H9 (cell line): ENCODE data around the gene SSTR3. TPM values are rescaled to one million over a fixed set of nuclear protein-coding genes. Genes with fewer than 3 reads are reported as not detected.

Experiments
- DNase-seq: peaks from one replicate; pipeline ENCODE4 v3.0.0-alpha.2; 2017
- H2AFZ ChIP-seq: one replicate; pipeline ENCODE4 v1.6.1; 2013; ENCODE audit warnings: mild to moderate bottlenecking, low read length, control low read depth, moderate library complexity
- H2AK5ac ChIP-seq: 2 replicates; pipeline ENCODE4 v1.6.1; 2013; ENCODE audit warnings: low read length, control low read depth, mixed read lengths; ENCODE audit not compliant: insufficient read length
- H2BK120ac ChIP-seq: one replicate; pipeline ENCODE4 v1.6.1; 2013; ENCODE audit warnings: low read depth, mild to moderate bottlenecking, low read length, control low read depth, inconsistent platforms; ENCODE audit not compliant: poor library complexity, severe bottlenecking
- H2BK12ac ChIP-seq: 2 replicates; pipeline ENCODE4 v1.6.1; 2013; ENCODE audit warnings: low read length, control low read depth, mixed read lengths, low read depth; ENCODE audit not compliant: insufficient read length
- H2BK15ac ChIP-seq: 2 replicates; pipeline ENCODE4 v1.6.1; 2013; ENCODE audit warnings: low read depth, low read length, control low read depth
- H2BK20ac ChIP-seq: one replicate; pipeline ENCODE4 v1.6.1; 2013; ENCODE audit warnings: low read depth, mild to moderate bottlenecking, low read length, control low read depth, inconsistent platforms; ENCODE audit not compliant: poor library complexity, severe bottlenecking
- H2BK5ac ChIP-seq: 2 replicates; pipeline ENCODE4 v1.6.1; 2013; ENCODE audit warnings: low read length, control low read depth, mixed read lengths; ENCODE audit not compliant: insufficient read length
- H3K14ac ChIP-seq: 2 replicates; pipeline ENCODE4 v1.6.1; 2013; ENCODE audit warnings: low read length, control low read depth; ENCODE audit not compliant: insufficient read depth
- H3K18ac ChIP-seq: 2 replicates; pipeline ENCODE4 v1.6.1; 2013; ENCODE audit warnings: low read depth, mild to moderate bottlenecking, mixed read lengths, low read length, control low read depth; ENCODE audit not compliant: insufficient read length
- H3K23ac ChIP-seq: 2 replicates; pipeline ENCODE4 v1.6.1; 2013; ENCODE audit warnings: low read length, control low read depth, mixed read lengths, low read depth; ENCODE audit not compliant: insufficient read length
- H3K23me2 ChIP-seq: 2 replicates; pipeline ENCODE4 v1.6.1; 2013; ENCODE audit warnings: low read depth, mild to moderate bottlenecking, mixed read lengths, low read length, control low read depth; ENCODE audit not compliant: insufficient read length, poor library complexity, severe bottlenecking
- H3K27ac ChIP-seq: 2 replicates; pipeline ENCODE4 v1.5.1; 2013; ENCODE audit warnings: low read length, control low read depth, mixed read lengths, low read depth; ENCODE audit not compliant: insufficient read length
- H3K27me3 ChIP-seq: 2 replicates; pipeline ENCODE4 v1.6.1; 2013; ENCODE audit warnings: low read length, control low read depth, inconsistent platforms; ENCODE audit not compliant: insufficient read depth
- H3K4ac ChIP-seq: 2 replicates; pipeline ENCODE4 v1.6.1; 2013; ENCODE audit warnings: low read depth, mild to moderate bottlenecking, control low read depth, inconsistent platforms, low read length, moderate library complexity
- H3K4me1 ChIP-seq: 2 replicates; pipeline ENCODE4 v1.6.1; 2013; ENCODE audit warnings: low read length, control low read depth, inconsistent platforms; ENCODE audit not compliant: insufficient read depth
- H3K4me2 ChIP-seq: 2 replicates; pipeline ENCODE4 v1.6.1; 2013; ENCODE audit warnings: low read length, control low read depth, mixed read lengths; ENCODE audit not compliant: insufficient read length, insufficient read depth
- H3K56ac ChIP-seq: 2 replicates; pipeline ENCODE4 v1.6.1; 2013; ENCODE audit warnings: low read depth, mild to moderate bottlenecking, mixed read lengths, low read length, control low read depth; ENCODE audit not compliant: insufficient read length
- H3K79me1 ChIP-seq: 2 replicates; pipeline ENCODE4 v1.6.1; 2013; ENCODE audit warnings: low read depth, mild to moderate bottlenecking, moderate library complexity, low read length, control low read depth, inconsistent platforms; ENCODE audit not compliant: insufficient read depth, poor library complexity, severe bottlenecking
- H3K79me2 ChIP-seq: 2 replicates; pipeline ENCODE4 v1.6.1; 2013; ENCODE audit warnings: low read length, control low read depth, inconsistent platforms; ENCODE audit not compliant: insufficient read depth
- H3K9ac ChIP-seq: 2 replicates; pipeline ENCODE4 v1.6.1; 2013; ENCODE audit warnings: low read length, control low read depth, mixed read lengths; ENCODE audit not compliant: insufficient read length; ENCODE audit errors: extremely low read depth
- H3K9me3 ChIP-seq: one replicate; pipeline ENCODE4 v1.6.1; 2013; ENCODE audit warnings: low read depth, low read length, inconsistent platforms; ENCODE audit not compliant: control insufficient read depth
- H3T11ph ChIP-seq: one replicate; pipeline ENCODE4 v1.6.1; 2013; ENCODE audit warnings: mild to moderate bottlenecking, low read length, control low read depth, inconsistent platforms
- H4K20me1 ChIP-seq: one replicate; pipeline ENCODE4 v1.6.1; 2013; ENCODE audit not compliant: control insufficient read depth, insufficient read length, insufficient read depth
- H4K5ac ChIP-seq: 2 replicates; pipeline ENCODE4 v1.6.1; 2013; ENCODE audit warnings: low read depth, mild to moderate bottlenecking, mixed read lengths, low read length, control low read depth; ENCODE audit not compliant: insufficient read length
- H4K8ac ChIP-seq: replicated peaks from 2 replicates; pipeline ENCODE4 v1.6.1; 2013; ENCODE audit warnings: low read length, control low read depth, mixed read lengths, low read depth; ENCODE audit not compliant: insufficient read length
- H4K91ac ChIP-seq: 2 replicates; pipeline ENCODE4 v1.6.1; 2013; ENCODE audit warnings: low read depth, mild to moderate bottlenecking, moderate library complexity, mixed read lengths, low read length, control low read depth; ENCODE audit not compliant: insufficient read length
- H3K27ac Mint-ChIP-seq, 3 experiments: 2 replicates in 2 of 3; 3 replicates in 1 of 3; pipeline ENCODE4 v1.8.0; 2020 to 2021; ENCODE audit warnings: mixed read lengths in 3 of 3, mild to moderate bottlenecking in 1 of 3, moderate library complexity in 1 of 3
- H3K27me3 Mint-ChIP-seq: 2 replicates; pipeline ENCODE4 v1.8.0; 2021; ENCODE audit warnings: low read depth, mild to moderate bottlenecking, moderate library complexity, mixed read lengths
- H3K36me3 Mint-ChIP-seq, 3 experiments: 2 replicates in 2 of 3; 3 replicates in 1 of 3; pipeline ENCODE4 v1.8.0; 2020 to 2021; ENCODE audit warnings: low read depth in 3 of 3, mixed read lengths in 3 of 3; ENCODE audit not compliant: insufficient read depth in 1 of 3
- H3K4me1 Mint-ChIP-seq, 2 experiments: 2 replicates each; pipeline ENCODE4 v1.8.0; 2020; ENCODE audit warnings: mixed read lengths in 2 of 2
- H3K4me3 Mint-ChIP-seq, 2 experiments: 2 replicates in 1 of 2; 3 replicates in 1 of 2; pipeline ENCODE4 v1.8.0; 2020 to 2021; ENCODE audit warnings: mild to moderate bottlenecking in 2 of 2, mixed read lengths in 2 of 2, moderate library complexity in 1 of 2
- H3K9me3 Mint-ChIP-seq, 2 experiments: 2 replicates in 1 of 2; 3 replicates in 1 of 2; pipeline ENCODE4 v1.8.0; 2020; ENCODE audit warnings: mild to moderate bottlenecking in 2 of 2, mixed read lengths in 2 of 2, moderate library complexity in 1 of 2
- CTCF ChIP-seq: fragments of 200-600 bp; sonication (generic); conservative IDR thresholded peaks from 3 replicates; pipeline ENCODE4 v1.8.0; 2021; ENCODE audit warnings: antibody characterized with exemption, mild to moderate bottlenecking
- WGBS: extraction: QIAGEN DNeasy Blood & Tissue Kit; methylation state at CpG from one replicate; pipeline ENCODE4 v1.1.7; 2013; ENCODE audit warnings: missing lambda C conversion rate, low lambda C conversion rate, mixed read lengths; ENCODE audit not compliant: insufficient read length; ENCODE audit errors: extremely low coverage; 5-methylcytosine and 5-hydroxymethylcytosine counted together
- total RNA-seq: library from RNA; stranded (reverse); gene quantifications from 2 replicates; pipeline ENCODE4 v1.2.1, GENCODE V29; 2021

Gene SSTR3
- total RNA-seq, 1 experiment from 2014 or later: 0.68 TPM

- H2BK120ac ChIP-seq: no peak overlapping the region
- H3T11ph ChIP-seq: no peak overlapping the region
- H3K9ac ChIP-seq: no peak overlapping the region
- H3K27me3 ChIP-seq: no peaks in the 10 kb centered on the region
- H3K56ac ChIP-seq: no peak overlapping the region
- no peak for TF ChIP-seq CTCF
- no peak overlapping the region for H2BK5ac ChIP-seq
- H4K8ac ChIP-seq: no peak overlapping the region
- Mint-ChIP-seq H3K9me3 (no peaks in the 10 kb centered on the region; a peak in 1 of 5 replicates), H3K36me3 (no peaks in the 10 kb centered on the region), H3K27ac (no peak overlapping the region), H3K4me1 (peaks cover 14 to 32% of the 10 kb centered on the region in 2 experiments), H3K27me3 (peaks cover 8% of the 10 kb centered on the region), H3K4me3 (no peak overlapping the region)
- no peak overlapping the region; the same call in 1 of the 2 replicates for H3K14ac ChIP-seq
- no peaks in the 10 kb centered on the region for H4K20me1 ChIP-seq
- WGBS: no CpG with 5 or more reads among the region's 22 CpGs
- no peaks in the 10 kb centered on the region for H3K23me2 ChIP-seq
- no peak overlapping the region for H3K4me2 ChIP-seq
- no peak overlapping the region for H2BK12ac ChIP-seq
- H3K23ac ChIP-seq: no peak overlapping the region
- H3K27ac ChIP-seq: no peak overlapping the region
- no peak overlapping the region for H3K18ac ChIP-seq
- H2AFZ ChIP-seq: no peak overlapping the region
- H3K4ac ChIP-seq: no peak overlapping the region
- no peak overlapping the region for H4K91ac ChIP-seq
- no peaks in the 10 kb centered on the region for H3K79me2 ChIP-seq
- DNase-seq: no peak
- no peak overlapping the region for H2AK5ac ChIP-seq
- H2BK20ac ChIP-seq: no peak overlapping the region
- H3K4me1 ChIP-seq: no peaks in the 10 kb centered on the region
- no peak overlapping the region for H2BK15ac ChIP-seq
- H3K9me3 ChIP-seq: no peaks in the 10 kb centered on the region
- no peak overlapping the region for H4K5ac ChIP-seq
- H3K79me1 ChIP-seq: no peaks in the 10 kb centered on the region
Observed at GRCh38 chr22:37244922-37245722, 32.8 kb upstream of the SSTR3 start.
